Prostate gland (tissue), 2 donors: ENCODE measurements around the gene CFDP1. TPM values are rescaled to one million over a fixed set of nuclear protein-coding genes. Genes with fewer than 3 reads are reported as not detected.

Experiments
- DNase-seq: peaks from one replicate; pipeline ENCODE4 v3.0.0-alpha.2; 2019; ENCODE audit warnings: low spot score
- H3K27ac ChIP-seq, 2 donors: fragments of 200-600 bp; sonication (generic); 2 replicates each; pipeline ENCODE4 v1.5.1; 2017 to 2019
- H3K27me3 ChIP-seq: fragments of 200-600 bp; sonication (generic); replicated peaks from 2 replicates; pipeline ENCODE4 v1.5.1; 2019; ENCODE audit not compliant: insufficient read depth
- H3K36me3 ChIP-seq, 2 donors: fragments of 200-600 bp; sonication (generic); 1 replicate in 1 of 2; 2 replicates in 1 of 2; pipeline versions ENCODE4 v1.5.1 to v1.8.1; 2017 to 2019
- H3K4me1 ChIP-seq: fragments of 200-600 bp; sonication (generic); replicated peaks from 2 replicates; pipeline ENCODE4 v1.5.1; 2019
- H3K4me3 ChIP-seq, 2 donors: fragments of 200-600 bp; sonication (generic); 2 replicates each; pipeline ENCODE4 v1.5.1; 2017 to 2019
- H3K9me3 ChIP-seq: fragments of 200-600 bp; sonication (generic); 2 replicates; pipeline ENCODE4 v1.5.1; 2017
- CTCF ChIP-seq, 4 experiments: fragments of 200-600 bp in 2 of 4; fragments of 450-650 bp in 2 of 4; sonication (generic) in 2 of 4; IDR thresholded peaks; 1 replicate in 3 of 4; 2 replicates in 1 of 4; pipeline ENCODE4 v1.5.1; 2016 to 2019; ENCODE audit warnings: antibody characterized with exemption in 4 of 4, mild to moderate bottlenecking in 2 of 4, moderate library complexity in 2 of 4
- POLR2A ChIP-seq: fragments of 450-650 bp; IDR thresholded peaks from one replicate; pipeline ENCODE4 v1.6.1; 2016; ENCODE audit warnings: antibody characterized with exemption, mild to moderate bottlenecking
- POLR2AphosphoS5 ChIP-seq: sonication (generic); formaldehyde crosslinking; IDR thresholded peaks from one replicate; pipeline ENCODE4 v1.6.1; 2017; ENCODE audit warnings: antibody characterized with exemption
- WGBS: methylation state at CpG from one replicate; pipeline ENCODE4 v1.1.5; 2018; 5-methylcytosine and 5-hydroxymethylcytosine counted together
- intact Hi-C: fragments of 100-400 bp; cut with DNase I; formaldehyde crosslinking; loops from one replicate; pipeline ENCODE4 v1.14.2; 2022
- total RNA-seq, 2 donors: library from RNA; depleted of rRNA; stranded (reverse); fragments of >200 nt; gene quantifications; one replicate each; pipeline ENCODE4 v1.1.0, GENCODE V29; 2016

The CFDP1 gene
- total RNA-seq, 2 donors from 2014 or later, result 67.9 to 101 TPM

- Histone ChIP-seq H3K36me3 (no peaks in the 10 kb centered on the region), H3K27ac (no peak overlapping the region)
- intact Hi-C loops, result loop anchor here (5.0 kb wide), 1 partner anchor 243 kb away; no protein-coding TSS in a partner anchor
Observed at GRCh38 chr16:75394941-75395340, 38.4 kb downstream of the CFDP1 start.

GRCh38 chr16:75392906-75393305 lies 40.4 kb downstream of the CFDP1 start:
- H3K27me3 ChIP-seq, result no peaks in the 10 kb centered on the region
- no peak for DNase-seq
- no peak overlapping the region for H3K27ac ChIP-seq
- 78% methylated on average over 2 of the region's 2 CpGs for WGBS
- intact Hi-C loops, result loop anchor here (5.0 kb wide), 1 partner anchor 241 kb away; no protein-coding TSS in a partner anchor
- H3K4me1 ChIP-seq, result no peaks in the 10 kb centered on the region
- no peaks in the 10 kb centered on the region for H3K9me3 ChIP-seq
- no peak overlapping the region for H3K4me3 ChIP-seq
- TF ChIP-seq CTCF (IDR thresholded peaks at IDR 0.05) (no peak), POLR2AphosphoS5 (no peak), POLR2A (no peak)
- H3K36me3 ChIP-seq, result no peaks in the 10 kb centered on the region

More at GRCh38 chr16:75394941-75395340, 38.4 kb downstream of the CFDP1 start:
- no peak for DNase-seq
- H3K4me3 ChIP-seq, result no peak overlapping the region
- no peaks in the 10 kb centered on the region for H3K4me1 ChIP-seq
- H3K27me3 ChIP-seq, result no peaks in the 10 kb centered on the region
- 73% methylated on average over 5 of the region's 5 CpGs for WGBS
- TF ChIP-seq CTCF (IDR thresholded peaks at IDR 0.05), result no peak
- no peak for TF ChIP-seq POLR2AphosphoS5
- no peak for TF ChIP-seq POLR2A
- H3K9me3 ChIP-seq, result no peaks in the 10 kb centered on the region

- Histone ChIP-seq H3K27me3 (no peaks in the 10 kb centered on the region), H3K4me1 (no peaks in the 10 kb centered on the region), H3K9me3 (no peaks in the 10 kb centered on the region), H3K36me3 (no peaks in the 10 kb centered on the region), H3K4me3 (no peak overlapping the region), H3K27ac (no peak overlapping the region)
- TF ChIP-seq POLR2AphosphoS5, result no peak
- TF ChIP-seq CTCF (IDR thresholded peaks at IDR 0.05), result no peak
- no peak for TF ChIP-seq POLR2A
- intact Hi-C loops, result loop anchor here (5.0 kb wide), 1 partner anchor 239 kb away; no protein-coding TSS in a partner anchor
- WGBS, result 72% methylated on average over 1 of the region's 1 CpG
- no peak for DNase-seq
Observed at GRCh38 chr16:75390926-75391653, 42.2 kb downstream of the CFDP1 start.

GRCh38 chr16:75389096-75389690 lies 44.1 kb downstream of the CFDP1 start:
- Histone ChIP-seq H3K9me3 (no peaks in the 10 kb centered on the region), H3K36me3 (no peaks in the 10 kb centered on the region), H3K27ac (no peak overlapping the region), H3K4me3 (no peak overlapping the region), H3K27me3 (no peaks in the 10 kb centered on the region), H3K4me1 (no peaks in the 10 kb centered on the region)
- intact Hi-C loops, result loop anchor here (5.0 kb wide), 1 partner anchor 137 kb away; the partner anchor contains the start of gene BCAR1
- no peak for DNase-seq
- TF ChIP-seq POLR2AphosphoS5 (no peak), CTCF (IDR thresholded peaks at IDR 0.05) (no peak), POLR2A (no peak)
- 65% methylated on average over 2 of the region's 2 CpGs for WGBS
